ENCODE data around the gene SMAD3.

DNA sequence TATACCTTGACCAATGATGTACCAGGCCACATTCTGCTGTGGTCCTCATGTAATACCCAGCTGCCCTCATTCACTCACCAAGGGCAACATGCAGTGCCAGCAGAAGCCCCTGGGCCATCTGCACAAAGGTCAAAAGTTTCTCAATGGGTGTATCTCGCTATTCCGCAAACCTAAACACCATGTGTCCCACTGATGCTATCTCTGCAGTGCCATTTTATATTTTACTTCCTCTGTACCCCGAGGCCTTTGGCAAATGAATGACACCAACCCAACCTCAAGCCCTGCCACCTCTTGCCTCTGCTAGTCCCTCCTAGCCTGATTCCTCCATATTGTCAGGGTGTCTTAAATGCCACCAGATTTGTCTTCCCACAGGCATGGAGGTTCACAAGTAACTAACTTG lies 129.9 kb downstream of the SMAD3 start:
- TF ChIP-seq, protein P1, sequence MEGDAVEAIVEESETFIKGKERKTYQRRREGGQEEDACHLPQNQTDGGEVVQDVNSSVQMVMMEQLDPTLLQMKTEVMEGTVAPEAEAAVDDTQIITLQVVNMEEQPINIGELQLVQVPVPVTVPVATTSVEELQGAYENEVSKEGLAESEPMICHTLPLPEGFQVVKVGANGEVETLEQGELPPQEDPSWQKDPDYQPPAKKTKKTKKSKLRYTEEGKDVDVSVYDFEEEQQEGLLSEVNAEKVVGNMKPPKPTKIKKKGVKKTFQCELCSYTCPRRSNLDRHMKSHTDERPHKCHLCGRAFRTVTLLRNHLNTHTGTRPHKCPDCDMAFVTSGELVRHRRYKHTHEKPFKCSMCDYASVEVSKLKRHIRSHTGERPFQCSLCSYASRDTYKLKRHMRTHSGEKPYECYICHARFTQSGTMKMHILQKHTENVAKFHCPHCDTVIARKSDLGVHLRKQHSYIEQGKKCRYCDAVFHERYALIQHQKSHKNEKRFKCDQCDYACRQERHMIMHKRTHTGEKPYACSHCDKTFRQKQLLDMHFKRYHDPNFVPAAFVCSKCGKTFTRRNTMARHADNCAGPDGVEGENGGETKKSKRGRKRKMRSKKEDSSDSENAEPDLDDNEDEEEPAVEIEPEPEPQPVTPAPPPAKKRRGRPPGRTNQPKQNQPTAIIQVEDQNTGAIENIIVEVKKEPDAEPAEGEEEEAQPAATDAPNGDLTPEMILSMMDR (IDR thresholded peaks at IDR 0.05): no peak
- TF ChIP-seq POLR2A (IDR thresholded peaks at IDR 0.05): no peak
